ENCODE data around the gene ARID5B.

Gene ARID5B

GRCh38 chr10:62096256-62096933 is 194.9 kb downstream of the ARID5B start:
- Histone ChIP-seq H3K79me2 (ENCODE audit: insufficient read depth, low read length) (peaks cover 4% of the 10 kb centered on the region), H3K27me3 (ENCODE audit: insufficient read depth, low read length, poor library complexity, severe bottlenecking) (no peaks in the 10 kb centered on the region), H3K4me3 (ENCODE audit: low read length, poor library complexity, severe bottlenecking) (no peak overlapping the region), H3K9ac (ENCODE audit: low read depth, low read length, poor library complexity, severe bottlenecking) (no peak overlapping the region), H3K4me2 (ENCODE audit: low read depth, low read length, poor library complexity, severe bottlenecking) (no peak overlapping the region), H3K9me2 (replicated peaks; ENCODE audit: low read depth, low read length) (no peaks in the 10 kb centered on the region), H3K9me3 (ENCODE audit: insufficient read depth, low read depth, low read length) (no peaks in the 10 kb centered on the region), H3F3A (ENCODE audit: low read depth) (no peaks in the 10 kb centered on the region; the same call in 1 of the 2 replicates), H2AFZ (ENCODE audit: low read length) (no peak overlapping the region), H3K4me1 (ENCODE audit: insufficient read depth, low read length, poor library complexity, severe bottlenecking) (peaks cover 4% of the 10 kb centered on the region), H4K20me1 (ENCODE audit: insufficient read depth, low read length, poor library complexity, severe bottlenecking) (no peaks in the 10 kb centered on the region), H3K36me3 (ENCODE audit: insufficient read depth, low read length) (peaks cover 38% of the 10 kb centered on the region; the same call in 1 of the 2 replicates)
- TF ChIP-seq EZH2phosphoT487 (IDR thresholded peaks at IDR 0.05; ENCODE audit: borderline replicate concordance), result no peak
- TF ChIP-seq, protein P1, sequence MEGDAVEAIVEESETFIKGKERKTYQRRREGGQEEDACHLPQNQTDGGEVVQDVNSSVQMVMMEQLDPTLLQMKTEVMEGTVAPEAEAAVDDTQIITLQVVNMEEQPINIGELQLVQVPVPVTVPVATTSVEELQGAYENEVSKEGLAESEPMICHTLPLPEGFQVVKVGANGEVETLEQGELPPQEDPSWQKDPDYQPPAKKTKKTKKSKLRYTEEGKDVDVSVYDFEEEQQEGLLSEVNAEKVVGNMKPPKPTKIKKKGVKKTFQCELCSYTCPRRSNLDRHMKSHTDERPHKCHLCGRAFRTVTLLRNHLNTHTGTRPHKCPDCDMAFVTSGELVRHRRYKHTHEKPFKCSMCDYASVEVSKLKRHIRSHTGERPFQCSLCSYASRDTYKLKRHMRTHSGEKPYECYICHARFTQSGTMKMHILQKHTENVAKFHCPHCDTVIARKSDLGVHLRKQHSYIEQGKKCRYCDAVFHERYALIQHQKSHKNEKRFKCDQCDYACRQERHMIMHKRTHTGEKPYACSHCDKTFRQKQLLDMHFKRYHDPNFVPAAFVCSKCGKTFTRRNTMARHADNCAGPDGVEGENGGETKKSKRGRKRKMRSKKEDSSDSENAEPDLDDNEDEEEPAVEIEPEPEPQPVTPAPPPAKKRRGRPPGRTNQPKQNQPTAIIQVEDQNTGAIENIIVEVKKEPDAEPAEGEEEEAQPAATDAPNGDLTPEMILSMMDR (conservative IDR thresholded peaks at IDR 0.05; ENCODE audit: low read length), result no peak

DNA sequence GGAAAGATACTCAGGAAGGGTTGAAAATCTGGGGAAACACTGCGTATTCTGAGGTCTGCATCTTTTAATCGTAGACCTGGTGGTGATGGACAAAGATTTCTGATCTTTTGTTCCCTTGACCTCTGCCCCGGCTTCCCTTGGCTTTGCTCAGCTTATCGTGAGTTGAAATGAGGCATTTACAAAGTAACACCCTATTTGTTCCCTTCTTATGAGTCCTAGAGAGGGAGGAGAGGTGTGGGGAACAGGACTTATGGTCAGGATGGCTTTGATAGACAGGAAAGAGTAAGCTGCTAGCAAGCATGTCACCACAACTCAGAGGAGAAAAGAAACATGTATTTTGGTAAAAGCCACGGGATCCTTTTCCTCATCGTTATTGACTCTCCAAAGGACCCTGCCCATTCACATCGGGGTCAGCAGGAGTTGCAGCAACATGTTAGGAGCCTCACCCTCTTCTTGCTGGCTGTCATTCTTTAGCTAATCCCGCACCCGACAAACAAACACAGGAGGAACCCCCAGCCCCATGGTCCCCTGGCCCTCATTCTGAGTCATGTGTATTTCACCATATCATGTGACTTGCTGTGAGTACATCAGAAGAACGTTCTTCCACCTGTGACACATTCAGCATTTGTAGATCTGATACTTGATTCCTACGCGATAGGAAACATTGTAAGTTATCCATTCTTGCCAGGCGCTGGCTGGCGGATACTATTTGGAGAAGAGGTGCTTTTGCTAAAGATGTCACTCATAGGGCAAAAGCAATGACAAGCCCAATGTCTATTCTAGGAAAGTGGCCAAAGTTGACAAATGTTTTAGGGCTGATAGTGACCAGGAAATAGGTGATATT is 197.0 kb downstream of the ARID5B start:
- no peaks in the 10 kb centered on the region for H3K27me3 ChIP-seq (ENCODE audit: insufficient read depth, low read length, poor library complexity, severe bottlenecking)
- H3K9me2 ChIP-seq (replicated peaks; ENCODE audit: low read depth, low read length), result no peaks in the 10 kb centered on the region
- TF ChIP-seq EZH2phosphoT487 (IDR thresholded peaks at IDR 0.05; ENCODE audit: borderline replicate concordance), result no peak
- TF ChIP-seq, protein P1 (conservative IDR thresholded peaks at IDR 0.05; ENCODE audit: low read length), result no peak
- no peak overlapping the region for H3K4me2 ChIP-seq (ENCODE audit: low read depth, low read length, poor library complexity, severe bottlenecking)
- no peaks in the 10 kb centered on the region; the same call in 1 of the 2 replicates for H3K79me2 ChIP-seq (ENCODE audit: insufficient read depth, low read length)
- H3K9me3 ChIP-seq (ENCODE audit: insufficient read depth, low read depth, low read length), result no peaks in the 10 kb centered on the region
- peaks cover 19% of the 10 kb centered on the region; the same call in 1 of the 2 replicates for H3K36me3 ChIP-seq (ENCODE audit: insufficient read depth, low read length)
- H3K9ac ChIP-seq (ENCODE audit: low read depth, low read length, poor library complexity, severe bottlenecking), result no peak overlapping the region
- H3F3A ChIP-seq (ENCODE audit: low read depth), result no peaks in the 10 kb centered on the region; the same call in 1 of the 2 replicates
- H4K20me1 ChIP-seq (ENCODE audit: insufficient read depth, low read length, poor library complexity, severe bottlenecking), result no peaks in the 10 kb centered on the region
- H3K4me3 ChIP-seq (ENCODE audit: low read length, poor library complexity, severe bottlenecking), result no peak overlapping the region
- peaks cover 4% of the 10 kb centered on the region for H3K4me1 ChIP-seq (ENCODE audit: insufficient read depth, low read length, poor library complexity, severe bottlenecking)
- no peak overlapping the region for H2AFZ ChIP-seq (ENCODE audit: low read length)

GRCh38 chr10:62099299-62099698 is 197.8 kb downstream of the ARID5B start:
- H3K9me2 ChIP-seq (replicated peaks; ENCODE audit: low read depth, low read length), result no peaks in the 10 kb centered on the region
- no peaks in the 10 kb centered on the region; the same call in 1 of the 2 replicates for H3K79me2 ChIP-seq (ENCODE audit: insufficient read depth, low read length)
- H3K9me3 ChIP-seq (ENCODE audit: insufficient read depth, low read depth, low read length), result no peaks in the 10 kb centered on the region
- no peaks in the 10 kb centered on the region for H3K27me3 ChIP-seq (ENCODE audit: insufficient read depth, low read length, poor library complexity, severe bottlenecking)
- no peaks in the 10 kb centered on the region for H4K20me1 ChIP-seq (ENCODE audit: insufficient read depth, low read length, poor library complexity, severe bottlenecking)
- H3K9ac ChIP-seq (ENCODE audit: low read depth, low read length, poor library complexity, severe bottlenecking), result no peak overlapping the region
- no peak overlapping the region for H2AFZ ChIP-seq (ENCODE audit: low read length)
- H3K4me1 ChIP-seq (ENCODE audit: insufficient read depth, low read length, poor library complexity, severe bottlenecking), result peaks cover 4% of the 10 kb centered on the region
- H3K4me3 ChIP-seq (ENCODE audit: low read length, poor library complexity, severe bottlenecking), result no peak overlapping the region
- H3K36me3 ChIP-seq (ENCODE audit: insufficient read depth, low read length), result peaks cover 12% of the 10 kb centered on the region; the same call in 1 of the 2 replicates
- no peaks in the 10 kb centered on the region; the same call in 1 of the 2 replicates for H3F3A ChIP-seq (ENCODE audit: low read depth)
- H3K4me2 ChIP-seq (ENCODE audit: low read depth, low read length, poor library complexity, severe bottlenecking), result no peak overlapping the region
- TF ChIP-seq, protein P1 (conservative IDR thresholded peaks at IDR 0.05; ENCODE audit: low read length), result no peak
- no peak for TF ChIP-seq EZH2phosphoT487 (IDR thresholded peaks at IDR 0.05; ENCODE audit: borderline replicate concordance)
